GM13977 (cell line): ENCODE measurements around the gene PARD3.

Experiments
- DNase-seq: peaks from one replicate; pipeline ENCODE4 v3.0.0; 2012; ENCODE audit warnings: low spot score
- CTCF ChIP-seq: IDR thresholded peaks from 2 replicates; pipeline ENCODE4 v1.5.1; 2012; ENCODE audit warnings: mild to moderate bottlenecking, control low read depth; ENCODE audit not compliant: insufficient read depth; ENCODE audit errors: extremely low read depth, missing control alignments
- in situ Hi-C: fragments of 300-500 bp; cut with MboI; formaldehyde crosslinking; loops from one replicate; pipeline ENCODE4 v1.12.0; 2022; ENCODE audit warnings: low sequenced_read_pairs, low pct_unique_long_range_greater_than_20kb, mixed read lengths, inconsistent platforms; ENCODE audit not compliant: unreplicated experiment

PARD3 gene

DNA sequence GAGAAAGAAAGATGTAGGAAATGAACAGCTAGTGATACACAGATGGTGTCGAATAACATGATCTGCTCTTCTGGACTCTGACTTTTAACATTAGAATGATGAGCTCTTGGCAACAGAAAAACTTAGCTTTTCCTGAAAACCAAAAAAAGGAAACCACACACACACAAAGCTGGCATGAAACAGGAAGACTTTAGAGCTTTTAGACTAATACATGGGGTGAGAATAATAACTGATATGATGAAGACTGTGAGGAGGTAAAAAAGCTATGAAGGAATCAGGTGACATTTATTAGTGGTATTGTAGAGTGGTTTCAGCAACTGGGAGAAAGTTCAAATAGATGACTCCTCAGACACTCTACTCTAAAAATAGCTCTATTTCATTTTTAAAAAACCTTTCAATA is 491.9 kb downstream of the PARD3 start:
- in situ Hi-C loops: no loop called here
- no peak for DNase-seq
- no peak for TF ChIP-seq CTCF

DNA sequence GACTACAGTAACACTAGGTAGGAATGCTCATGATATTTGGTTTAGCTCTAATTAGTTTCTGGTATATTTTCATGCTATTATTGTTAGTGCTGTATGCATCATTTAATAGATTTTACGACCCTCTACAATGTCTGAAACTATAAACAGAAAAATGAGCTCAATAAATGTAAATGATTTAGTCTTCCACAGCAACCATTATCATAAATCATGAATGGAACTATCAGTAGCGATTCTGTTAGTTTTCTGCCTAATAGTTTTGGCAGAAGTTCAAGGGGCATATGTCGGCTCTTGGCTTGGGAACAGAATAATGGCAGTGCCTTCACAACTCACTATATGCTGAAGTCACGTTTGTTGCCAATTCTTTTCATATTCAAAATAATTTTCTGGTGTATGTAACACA is 494.8 kb downstream of the PARD3 start:
- in situ Hi-C loops: no loop called here
- DNase-seq: no peak
- no peak for TF ChIP-seq CTCF

- DNase-seq: no peak
- TF ChIP-seq CTCF: no peak
- in situ Hi-C loops: no loop called here
Observed at GRCh38 chr10:34319197-34319846, 495.8 kb downstream of the PARD3 start.

DNA sequence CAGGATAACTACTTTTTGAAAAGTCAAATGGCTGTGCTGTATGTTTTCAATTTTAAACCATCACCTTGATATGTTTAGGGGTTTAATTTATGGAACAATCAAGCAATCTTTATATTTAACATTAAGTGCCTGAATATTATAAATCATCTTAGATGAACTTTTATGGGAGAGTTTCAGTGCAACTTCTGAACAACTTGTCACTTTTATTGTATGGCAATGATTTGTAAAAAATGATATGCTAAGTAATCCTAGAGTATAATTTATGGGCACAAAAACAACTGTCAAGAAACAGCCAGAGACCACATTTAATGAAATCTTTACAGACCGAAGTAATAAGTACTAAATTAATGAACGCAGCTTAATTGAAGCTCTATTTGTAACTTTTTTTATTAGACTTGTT is 498.9 kb downstream of the PARD3 start:
- in situ Hi-C loops: no loop called here
- DNase-seq: no peak
- no peak for TF ChIP-seq CTCF

GRCh38 chr10:34314457-34314856 is 500.6 kb downstream of the PARD3 start:
- in situ Hi-C loops: no loop called here
- no peak for TF ChIP-seq CTCF
- DNase-seq: no peak

- no peak for DNase-seq
- no peak for TF ChIP-seq CTCF
- in situ Hi-C loops: no loop called here
Observed at GRCh38 chr10:34313888-34314287, 501.2 kb downstream of the PARD3 start.
